Breast epithelium (tissue), 3 donors: ENCODE measurements around the gene FNBP1.

Experiments used
- POLR2A ChIP-seq: fragments of 450-650 bp; IDR thresholded peaks from one replicate; pipeline ENCODE4 v1.6.1; 2016; ENCODE audit warnings: antibody characterized with exemption, mild to moderate bottlenecking, moderate library complexity
- POLR2AphosphoS5 ChIP-seq, 3 donors: sonication (generic); formaldehyde crosslinking; IDR thresholded peaks; one replicate each; pipeline ENCODE4 v1.6.1; 2017; ENCODE audit warnings: antibody characterized with exemption in 3 of 3
- TF ChIP-seq, protein P1 (sequence below), 3 donors: fragments of 450-650 bp; IDR thresholded peaks; one replicate each; pipeline ENCODE4 v1.5.1; 2016 to 2017; ENCODE audit warnings: antibody characterized with exemption in 3 of 3, mild to moderate bottlenecking in 3 of 3, moderate library complexity in 3 of 3

DNA sequence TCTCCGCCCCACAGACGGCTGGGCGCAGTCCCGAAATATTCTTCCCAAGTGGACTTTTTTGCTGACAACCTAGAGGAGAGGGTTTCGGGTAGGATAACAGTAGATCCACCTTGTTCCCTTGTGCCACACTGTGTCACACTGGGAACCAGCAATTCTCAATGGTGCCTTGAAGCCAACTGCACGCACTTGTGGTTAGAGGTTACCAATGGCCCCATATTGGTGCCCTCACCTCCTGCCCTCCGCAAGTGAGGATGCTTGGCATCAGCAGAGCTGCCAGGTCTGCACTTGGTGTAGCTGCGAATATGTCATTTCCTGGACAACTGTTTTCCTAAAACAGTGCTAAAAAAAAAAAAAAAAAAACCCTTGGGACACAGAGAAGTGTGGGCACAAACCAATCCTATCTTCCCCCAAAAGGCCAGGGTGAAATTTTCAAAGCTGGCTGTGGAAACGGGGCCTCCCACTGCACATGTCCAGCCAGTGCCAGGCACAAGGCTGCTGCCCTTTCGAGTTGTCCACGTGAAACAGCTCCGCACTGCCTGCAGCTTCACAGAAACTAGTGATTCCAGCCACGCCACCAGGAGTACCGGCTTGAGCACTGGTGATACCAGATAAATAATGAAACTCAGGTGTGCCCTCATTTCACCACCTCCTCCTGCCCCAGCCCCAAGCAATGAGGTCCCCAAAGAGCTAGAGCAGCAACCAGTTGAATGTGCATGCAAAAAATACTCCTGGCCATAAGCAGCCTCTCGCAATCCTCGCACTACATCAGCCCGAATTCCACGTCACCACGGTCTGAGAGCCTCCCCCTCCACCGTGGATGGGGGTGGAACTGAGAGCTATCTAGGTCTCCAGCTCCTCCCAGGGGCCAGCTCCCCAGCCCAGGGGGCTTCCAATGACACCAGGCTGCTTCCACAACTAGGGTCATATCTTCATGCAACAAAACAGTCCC, 156.5 kb downstream of the FNBP1 start:
- TF ChIP-seq POLR2AphosphoS5 (IDR thresholded peaks at IDR 0.05) = no peak
- TF ChIP-seq, protein P1, sequence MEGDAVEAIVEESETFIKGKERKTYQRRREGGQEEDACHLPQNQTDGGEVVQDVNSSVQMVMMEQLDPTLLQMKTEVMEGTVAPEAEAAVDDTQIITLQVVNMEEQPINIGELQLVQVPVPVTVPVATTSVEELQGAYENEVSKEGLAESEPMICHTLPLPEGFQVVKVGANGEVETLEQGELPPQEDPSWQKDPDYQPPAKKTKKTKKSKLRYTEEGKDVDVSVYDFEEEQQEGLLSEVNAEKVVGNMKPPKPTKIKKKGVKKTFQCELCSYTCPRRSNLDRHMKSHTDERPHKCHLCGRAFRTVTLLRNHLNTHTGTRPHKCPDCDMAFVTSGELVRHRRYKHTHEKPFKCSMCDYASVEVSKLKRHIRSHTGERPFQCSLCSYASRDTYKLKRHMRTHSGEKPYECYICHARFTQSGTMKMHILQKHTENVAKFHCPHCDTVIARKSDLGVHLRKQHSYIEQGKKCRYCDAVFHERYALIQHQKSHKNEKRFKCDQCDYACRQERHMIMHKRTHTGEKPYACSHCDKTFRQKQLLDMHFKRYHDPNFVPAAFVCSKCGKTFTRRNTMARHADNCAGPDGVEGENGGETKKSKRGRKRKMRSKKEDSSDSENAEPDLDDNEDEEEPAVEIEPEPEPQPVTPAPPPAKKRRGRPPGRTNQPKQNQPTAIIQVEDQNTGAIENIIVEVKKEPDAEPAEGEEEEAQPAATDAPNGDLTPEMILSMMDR (IDR thresholded peaks at IDR 0.05) = no peak
- TF ChIP-seq POLR2A = no peak
